Brain microvascular endothelial cell (primary cell): ENCODE measurements around the gene BID.

Experiments
- DNase-seq: peaks from one replicate; pipeline ENCODE4 v3.0.0-alpha.2; 2020
- H3K27ac ChIP-seq: fragments of 250-450 bp; sonication (Bioruptor Pico); 2 replicates; pipeline ENCODE4 v1.5.1; 2020; ENCODE audit warnings: mild to moderate bottlenecking, moderate library complexity
- H3K27me3 ChIP-seq: fragments of 250-450 bp; sonication (Bioruptor Pico); replicated peaks from 2 replicates; pipeline ENCODE4 v1.5.1; 2020; ENCODE audit warnings: mild to moderate bottlenecking
- H3K36me3 ChIP-seq: fragments of 250-450 bp; sonication (Bioruptor Pico); replicated peaks from 2 replicates; pipeline ENCODE4 v1.5.1; 2020; ENCODE audit warnings: mild to moderate bottlenecking
- H3K4me3 ChIP-seq: 2 replicates; pipeline ENCODE4 v1.5.1; 2011; ENCODE audit warnings: low read depth, mild to moderate bottlenecking, control low read depth, low read length, moderate library complexity
- in situ Hi-C: cut with HindIII; loops from 2 replicates; pipeline ENCODE4 v1.10.0; 2017; ENCODE audit warnings: low sequenced_read_pairs, low pct_ligation_motif_present
- TF ChIP-seq, protein P1 (sequence below): IDR thresholded peaks from 2 replicates; pipeline ENCODE4 v1.5.1; 2011; ENCODE audit warnings: low read depth, mild to moderate bottlenecking, moderate library complexity, low read length, control low read depth, inconsistent platforms; ENCODE audit errors: missing control alignments

The BID gene

DNA sequence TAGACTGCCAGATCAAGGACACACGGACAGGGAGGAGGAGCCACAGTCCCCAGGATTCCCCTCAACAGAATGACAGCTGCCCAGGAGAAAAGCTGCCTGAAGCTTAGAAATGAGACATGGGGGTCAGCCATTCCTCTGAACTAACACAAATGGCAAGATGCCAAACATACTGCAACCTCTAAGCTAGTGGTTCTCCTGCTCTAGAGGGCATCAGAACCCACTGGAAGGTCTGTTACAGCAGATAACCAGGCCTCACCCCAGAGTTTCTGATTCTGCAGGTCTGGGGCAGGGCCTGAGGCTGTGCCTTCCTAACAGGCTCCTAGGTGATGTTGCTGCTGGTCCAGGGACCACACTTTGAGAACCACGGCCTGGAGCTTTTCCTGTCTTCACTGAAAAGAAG is 28.6 kb upstream of the BID start:
- in situ Hi-C loops = no loop called here
- TF ChIP-seq, protein P1, sequence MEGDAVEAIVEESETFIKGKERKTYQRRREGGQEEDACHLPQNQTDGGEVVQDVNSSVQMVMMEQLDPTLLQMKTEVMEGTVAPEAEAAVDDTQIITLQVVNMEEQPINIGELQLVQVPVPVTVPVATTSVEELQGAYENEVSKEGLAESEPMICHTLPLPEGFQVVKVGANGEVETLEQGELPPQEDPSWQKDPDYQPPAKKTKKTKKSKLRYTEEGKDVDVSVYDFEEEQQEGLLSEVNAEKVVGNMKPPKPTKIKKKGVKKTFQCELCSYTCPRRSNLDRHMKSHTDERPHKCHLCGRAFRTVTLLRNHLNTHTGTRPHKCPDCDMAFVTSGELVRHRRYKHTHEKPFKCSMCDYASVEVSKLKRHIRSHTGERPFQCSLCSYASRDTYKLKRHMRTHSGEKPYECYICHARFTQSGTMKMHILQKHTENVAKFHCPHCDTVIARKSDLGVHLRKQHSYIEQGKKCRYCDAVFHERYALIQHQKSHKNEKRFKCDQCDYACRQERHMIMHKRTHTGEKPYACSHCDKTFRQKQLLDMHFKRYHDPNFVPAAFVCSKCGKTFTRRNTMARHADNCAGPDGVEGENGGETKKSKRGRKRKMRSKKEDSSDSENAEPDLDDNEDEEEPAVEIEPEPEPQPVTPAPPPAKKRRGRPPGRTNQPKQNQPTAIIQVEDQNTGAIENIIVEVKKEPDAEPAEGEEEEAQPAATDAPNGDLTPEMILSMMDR = no peak

DNA sequence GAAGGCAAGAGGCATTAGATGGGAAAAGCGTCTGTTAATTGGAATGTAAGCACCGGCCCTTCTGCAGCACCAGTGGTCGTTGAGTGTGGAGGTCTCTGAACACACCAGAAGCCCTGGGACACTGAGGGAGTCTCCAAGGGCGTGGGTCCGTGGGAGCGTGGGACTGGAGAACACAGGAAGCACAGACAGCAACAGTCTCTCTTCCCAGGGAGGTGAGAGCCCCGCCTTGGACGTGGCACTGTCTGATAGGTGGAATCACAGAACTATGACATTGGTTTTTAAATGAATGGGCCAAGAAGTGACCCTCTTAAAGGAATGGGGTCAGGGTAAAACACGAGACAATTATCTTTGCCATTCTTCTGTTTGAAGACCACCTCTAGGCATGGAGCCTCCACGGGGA is 28.1 kb upstream of the BID start:
- Histone ChIP-seq H3K27ac (no peak overlapping the region), H3K27me3 (no peaks in the 10 kb centered on the region), H3K36me3 (peaks cover 4% of the 10 kb centered on the region), H3K4me3 (no peak overlapping the region)
- no peak for DNase-seq
- in situ Hi-C loops = no loop called here
- TF ChIP-seq, protein P1 = no peak

More for the DNA sequence above, 28.6 kb upstream of the BID start:
- DNase-seq = no peak
- no peak overlapping the region for H3K27ac ChIP-seq
- peaks cover 4% of the 10 kb centered on the region for H3K36me3 ChIP-seq
- H3K4me3 ChIP-seq = no peak overlapping the region
- no peaks in the 10 kb centered on the region for H3K27me3 ChIP-seq

DNA sequence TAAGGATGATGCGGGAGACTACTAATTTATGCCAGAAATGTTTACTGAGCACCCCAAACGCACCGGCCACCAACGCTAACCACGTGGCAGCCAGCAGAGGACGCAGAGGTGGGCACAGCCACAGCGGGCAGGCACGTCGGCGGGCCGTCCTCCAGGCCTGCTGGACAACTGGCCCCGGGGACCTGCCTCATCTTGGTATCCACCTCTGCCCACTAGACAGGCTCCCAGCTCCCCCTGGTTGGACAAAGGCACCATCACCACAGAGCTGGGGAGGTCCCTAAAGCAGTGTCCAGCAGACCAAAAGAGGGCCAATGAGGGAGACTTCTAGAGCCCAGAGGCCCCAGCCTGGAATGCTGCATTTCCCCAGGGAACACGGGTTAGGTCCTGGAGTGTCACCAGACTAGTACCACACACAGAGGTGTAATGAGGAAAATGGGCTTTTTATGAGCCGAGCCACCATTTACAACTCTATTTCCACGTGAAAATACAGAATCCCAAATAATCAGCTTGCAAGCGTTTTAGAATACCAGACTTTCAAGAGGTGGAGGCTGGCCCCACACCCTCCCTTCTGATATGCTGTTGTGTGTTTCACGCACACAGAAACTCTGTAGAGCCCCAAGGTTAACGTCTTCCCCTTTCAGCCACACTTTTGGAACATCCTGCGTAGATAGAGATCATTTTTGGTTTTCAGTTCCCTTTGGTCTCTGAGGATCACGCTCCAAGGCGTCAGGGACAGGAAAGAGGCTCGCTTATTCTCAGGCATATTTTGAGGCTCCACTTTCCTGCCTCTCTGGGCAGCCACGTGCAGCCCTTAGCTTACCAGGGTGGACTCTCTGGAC is 23.7 kb upstream of the BID start:
- H3K36me3 ChIP-seq = no peaks in the 10 kb centered on the region
- H3K27me3 ChIP-seq = no peaks in the 10 kb centered on the region
- no peak overlapping the region for H3K4me3 ChIP-seq
- no peak overlapping the region for H3K27ac ChIP-seq
- TF ChIP-seq, protein P1 = no peak
- DNase-seq = no peak
- in situ Hi-C loops = no loop called here

DNA sequence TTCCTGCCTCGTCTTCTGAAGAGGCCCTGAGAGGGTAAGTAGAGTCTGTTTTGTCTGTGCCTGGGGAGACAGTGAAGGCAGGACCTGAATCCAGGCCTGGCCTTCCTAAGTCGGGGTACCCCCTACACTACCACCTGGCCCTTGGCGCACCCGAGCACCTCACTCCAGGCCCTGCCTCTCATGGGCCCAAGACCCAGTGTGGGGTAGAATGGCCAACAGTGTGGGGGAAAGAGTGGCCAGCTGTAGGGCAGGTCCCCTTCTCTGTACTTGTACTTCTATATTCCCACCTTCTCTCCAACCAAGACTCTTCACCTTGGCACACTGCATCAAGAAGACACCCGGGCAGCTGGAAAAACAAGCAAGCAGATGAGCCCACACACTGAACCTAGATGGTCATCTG is 22.4 kb upstream of the BID start:
- TF ChIP-seq, protein P1 = no peak
- no peaks in the 10 kb centered on the region for H3K36me3 ChIP-seq
- no peak overlapping the region for H3K27ac ChIP-seq
- H3K27me3 ChIP-seq = no peaks in the 10 kb centered on the region
- no peak for DNase-seq
- H3K4me3 ChIP-seq = no peak overlapping the region
- in situ Hi-C loops = no loop called here

DNA sequence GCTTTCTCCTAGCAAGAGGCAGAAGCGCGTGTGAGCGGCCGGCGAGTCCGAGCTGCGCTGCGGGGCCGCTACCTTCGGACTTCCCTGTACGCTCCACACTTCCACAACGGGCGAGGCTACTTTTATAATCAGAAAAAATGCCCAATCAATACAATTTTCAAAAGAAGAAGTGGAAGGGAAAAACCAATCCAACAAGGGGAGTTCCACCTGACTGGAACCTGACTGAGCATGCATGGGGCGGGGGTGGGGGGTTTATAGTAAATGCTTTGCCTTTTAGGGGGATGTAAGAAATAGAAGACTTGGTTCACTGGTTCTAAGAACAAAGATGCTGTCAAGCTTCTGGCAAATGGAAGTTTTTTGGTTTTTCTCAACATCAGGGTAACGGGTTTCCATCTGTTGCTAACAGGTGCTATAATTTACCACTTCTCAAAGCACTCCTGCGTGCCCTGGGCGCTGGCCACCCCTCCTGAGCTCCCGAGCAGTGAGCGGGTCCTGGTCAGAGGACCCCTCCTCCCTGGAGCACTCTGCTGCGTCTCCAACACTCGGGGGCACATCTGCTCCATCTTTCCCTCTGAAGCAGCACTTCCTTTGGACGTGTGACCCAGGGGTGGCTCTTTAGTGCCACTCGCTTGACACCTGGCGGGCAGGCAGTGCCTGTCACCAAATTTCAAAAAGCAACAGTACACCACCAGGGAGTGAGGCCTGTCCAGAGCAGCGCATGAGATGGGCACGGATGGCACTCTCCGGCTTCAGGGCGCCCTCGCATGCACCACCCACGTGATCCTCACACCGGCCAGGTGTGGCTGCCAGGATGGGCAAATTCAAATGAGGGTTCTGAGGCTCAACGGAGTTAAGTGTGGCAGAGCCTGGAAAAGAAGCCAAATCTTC is 21.6 kb upstream of the BID start:
- TF ChIP-seq, protein P1 = no peak
- in situ Hi-C loops = no loop called here
- Histone ChIP-seq H3K27me3 (no peaks in the 10 kb centered on the region), H3K27ac (no peak overlapping the region), H3K4me3 (no peak overlapping the region), H3K36me3 (no peaks in the 10 kb centered on the region)
- no peak for DNase-seq
